ENCODE measurements around the gene IGSF3. TPM values are rescaled to one million over a fixed set of nuclear protein-coding genes. Genes with fewer than 3 reads are reported as not detected.
A peak's percentile ranks its signal among the peaks of the same experiment; 100 is the strongest.

Gene IGSF3
- total and polyA plus RNA-seq, 7 experiments from 2014 or later: 0.04 to 0.63 (median 0.16) TPM; not detected in 3

- Histone ChIP-seq H3K27ac (ENCODE audit: low read depth, low read length) (no peak overlapping the region), H3K27me3 (ENCODE audit: control insufficient read depth in 2 of 2, insufficient read depth in 2 of 2, low read length in 2 of 2) (no peaks in the 10 kb centered on the region), H3K4me3 (ENCODE audit: low read length) (no peak overlapping the region), H3K4me1 (ENCODE audit: control insufficient read depth in 2 of 2, insufficient read depth in 2 of 2, low read length in 2 of 2) (peaks cover 0 to 12% of the 10 kb centered on the region in 2 donors), H3K9me3 (ENCODE audit: control insufficient read depth in 2 of 3, low read length in 3 of 3) (no peaks in the 10 kb centered on the region), H3K36me3 (ENCODE audit: control insufficient read depth in 2 of 3, insufficient read depth in 3 of 3, low read length in 3 of 3) (peaks cover 0 to 3% (median 0%) of the 10 kb centered on the region in 3 experiments)
- DNase-seq: peak in 1 of 9 donors; percentile 46
- intact Hi-C loops (cut with micrococcal nuclease): loop anchor here in 1 of 2 donors (1.0 to 5.0 kb wide), 3 partner anchors 22 to 34 kb away; partner anchors contain the start of gene CD58
- Mint-ChIP-seq H3K4me1 (peaks cover 3 to 55% (median 7%) of the 10 kb centered on the region in 7 donors), H3K36me3 (peaks cover 12 to 63% (median 27%) of the 10 kb centered on the region in 5 donors), H3K27ac (peak overlapping the region in 1 of 9 donors; percentile 56), H3K9me3 (no peaks in the 10 kb centered on the region), H3K4me3 (peak overlapping the region in 1 of 10 donors; percentile 3), H3K27me3 (no peaks in the 10 kb centered on the region)
- ChIA-PET POLR2A (interaction anchor here (1.1 kb wide), 1 partner anchor 34 kb away, joined by 3 read pairs; no protein-coding TSS in a partner anchor), CTCF (no interaction called here)
- ATAC-seq: peak; percentile 22
Observed at GRCh38 chr1:116538544-116538943, 129.0 kb downstream of the IGSF3 start.

DNA sequence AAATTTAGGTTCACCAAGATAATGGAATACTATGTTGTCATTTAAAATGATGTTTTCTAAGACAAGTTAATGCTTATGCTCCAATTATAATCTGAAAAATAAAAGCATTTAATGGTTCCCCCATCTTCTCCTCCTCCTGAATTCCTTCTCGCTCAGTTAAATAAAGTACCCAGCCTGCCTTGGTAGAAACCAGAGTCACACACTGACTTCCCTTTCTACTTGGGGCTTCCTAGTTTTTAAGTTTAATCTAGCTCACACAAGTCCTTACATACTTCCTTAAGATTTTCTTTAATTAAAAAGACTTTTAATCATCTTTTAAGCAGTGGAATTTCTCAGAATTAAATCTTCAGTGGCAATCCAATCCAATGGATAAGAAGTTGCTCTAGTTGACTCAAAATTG, 129.6 kb downstream of the IGSF3 start:
- ATAC-seq: no peak
- H3K4me3 ChIP-seq (ENCODE audit: low read length): no peak overlapping the region
- H3K27ac Mint-ChIP-seq: peak overlapping the region in 1 of 9 donors; percentile 56
- H3K36me3 ChIP-seq (ENCODE audit: control insufficient read depth in 2 of 3, insufficient read depth in 3 of 3, low read length in 3 of 3): peaks cover 0 to 3% (median 0%) of the 10 kb centered on the region in 3 experiments
- H3K4me3 Mint-ChIP-seq: no peak overlapping the region
- no peaks in the 10 kb centered on the region for H3K27me3 ChIP-seq (ENCODE audit: control insufficient read depth in 2 of 2, insufficient read depth in 2 of 2, low read length in 2 of 2)
- peaks cover 3 to 56% (median 7%) of the 10 kb centered on the region in 7 donors for H3K4me1 Mint-ChIP-seq
- no peak overlapping the region for H3K27ac ChIP-seq (ENCODE audit: low read depth, low read length)
- H3K4me1 ChIP-seq (ENCODE audit: control insufficient read depth in 2 of 2, insufficient read depth in 2 of 2, low read length in 2 of 2): peaks cover 0 to 12% of the 10 kb centered on the region in 2 donors
- no peak for DNase-seq
- no peaks in the 10 kb centered on the region for H3K9me3 ChIP-seq (ENCODE audit: control insufficient read depth in 2 of 3, low read length in 3 of 3)
- H3K36me3 Mint-ChIP-seq: peaks cover 11 to 64% (median 28%) of the 10 kb centered on the region in 5 donors
- intact Hi-C loops (cut with micrococcal nuclease): loop anchor here in 1 of 2 donors (1.0 to 5.0 kb wide), 3 partner anchors 21 to 34 kb away; partner anchors contain the start of gene CD58
- H3K27me3 Mint-ChIP-seq: no peaks in the 10 kb centered on the region
- POLR2A ChIA-PET: no interaction called here
- CTCF ChIA-PET: no interaction called here
- no peaks in the 10 kb centered on the region for H3K9me3 Mint-ChIP-seq

- no peak overlapping the region for H3K4me3 ChIP-seq (ENCODE audit: low read length)
- H3K27me3 Mint-ChIP-seq: no peaks in the 10 kb centered on the region
- intact Hi-C loops (cut with micrococcal nuclease): loop anchor here in 1 of 2 donors (5.0 kb wide), 1 partner anchor 35 kb away; the partner anchor contains the start of gene CD58
- peaks cover 3 to 51% (median 7%) of the 10 kb centered on the region in 7 donors for H3K4me1 Mint-ChIP-seq
- H3K4me3 Mint-ChIP-seq: no peak overlapping the region
- H3K27me3 ChIP-seq (ENCODE audit: control insufficient read depth in 2 of 2, insufficient read depth in 2 of 2, low read length in 2 of 2): no peaks in the 10 kb centered on the region
- ChIA-PET CTCF (no interaction called here), POLR2A (no interaction called here)
- peak; percentile 88 for ATAC-seq
- DNase-seq: no peak
- peaks cover 0 to 12% of the 10 kb centered on the region in 2 donors for H3K4me1 ChIP-seq (ENCODE audit: control insufficient read depth in 2 of 2, insufficient read depth in 2 of 2, low read length in 2 of 2)
- H3K36me3 Mint-ChIP-seq: peaks cover 4 to 59% (median 22%) of the 10 kb centered on the region in 5 donors
- H3K27ac Mint-ChIP-seq: no peak overlapping the region
- peaks cover 0 to 3% (median 0%) of the 10 kb centered on the region in 3 experiments for H3K36me3 ChIP-seq (ENCODE audit: control insufficient read depth in 2 of 3, insufficient read depth in 3 of 3, low read length in 3 of 3)
- no peak overlapping the region for H3K27ac ChIP-seq (ENCODE audit: low read depth, low read length)
- no peaks in the 10 kb centered on the region for H3K9me3 Mint-ChIP-seq
- no peaks in the 10 kb centered on the region for H3K9me3 ChIP-seq (ENCODE audit: control insufficient read depth in 2 of 3, low read length in 3 of 3)
Observed at GRCh38 chr1:116537040-116537831, 130.3 kb downstream of the IGSF3 start.

DNA sequence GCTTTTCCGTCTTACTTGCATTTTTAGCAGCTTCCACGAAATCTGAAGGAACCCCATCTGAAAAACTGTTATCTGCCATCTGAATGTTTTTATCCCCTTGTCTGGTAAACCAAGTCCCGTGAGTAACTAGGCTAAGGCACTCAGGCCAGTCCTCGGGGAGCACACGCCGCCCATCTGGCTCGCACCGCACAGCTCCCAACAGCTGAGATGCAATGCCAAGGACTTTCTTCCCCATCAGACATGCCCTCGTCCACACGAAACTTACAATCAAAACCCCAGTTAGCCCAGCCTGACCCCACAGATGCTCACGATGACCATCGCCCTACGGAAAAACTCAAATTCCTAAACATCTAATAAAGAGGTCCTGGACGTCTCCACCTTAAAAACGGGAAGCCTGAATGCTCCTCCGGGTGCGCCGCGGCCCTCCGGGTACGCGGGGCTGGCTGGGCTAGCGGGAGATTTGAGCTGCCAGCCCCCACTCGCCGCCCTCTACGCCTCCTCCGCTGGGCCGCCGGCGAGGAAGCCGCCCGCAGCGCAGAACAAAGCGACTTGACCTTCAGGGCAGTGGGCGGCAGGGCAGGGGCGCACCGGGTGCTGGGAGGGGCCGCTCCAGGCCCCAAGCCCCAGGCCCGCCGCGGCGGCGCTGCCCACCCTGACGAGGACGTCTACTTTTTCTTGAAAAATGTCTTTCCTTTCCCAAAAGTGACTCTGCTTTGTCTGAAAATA, 133.4 kb downstream of the IGSF3 start:
- H3K27me3 ChIP-seq (ENCODE audit: control insufficient read depth in 2 of 2, insufficient read depth in 2 of 2, low read length in 2 of 2): no peaks in the 10 kb centered on the region
- DNase-seq (no peak), ATAC-seq (no peak)
- Mint-ChIP-seq H3K27me3 (no peaks in the 10 kb centered on the region), H3K4me1 (peaks cover 0 to 33% (median 0%) of the 10 kb centered on the region in 7 donors), H3K27ac (no peak overlapping the region), H3K4me3 (no peak overlapping the region), H3K9me3 (no peaks in the 10 kb centered on the region), H3K36me3 (peaks cover 3 to 54% (median 16%) of the 10 kb centered on the region in 5 donors)
- no peaks in the 10 kb centered on the region for H3K9me3 ChIP-seq (ENCODE audit: control insufficient read depth in 2 of 3, low read length in 3 of 3)
- no peak overlapping the region for H3K27ac ChIP-seq (ENCODE audit: low read depth, low read length)
- H3K36me3 ChIP-seq (ENCODE audit: control insufficient read depth in 2 of 3, insufficient read depth in 3 of 3, low read length in 3 of 3): peaks cover 0 to 3% (median 0%) of the 10 kb centered on the region in 3 experiments
- H3K4me3 ChIP-seq (ENCODE audit: low read length): no peak overlapping the region
- intact Hi-C loops (cut with micrococcal nuclease): no loop called here
- ChIA-PET POLR2A (no interaction called here), CTCF (no interaction called here)
- H3K4me1 ChIP-seq (ENCODE audit: control insufficient read depth in 2 of 2, insufficient read depth in 2 of 2, low read length in 2 of 2): no peaks in the 10 kb centered on the region

GRCh38 chr1:116533429-116533820, 134.1 kb downstream of the IGSF3 start:
- no peaks in the 10 kb centered on the region for H3K9me3 ChIP-seq (ENCODE audit: control insufficient read depth in 2 of 3, low read length in 3 of 3)
- Mint-ChIP-seq H3K27me3 (no peaks in the 10 kb centered on the region), H3K36me3 (peaks cover 3 to 54% (median 19%) of the 10 kb centered on the region in 5 donors), H3K4me1 (peaks cover 0 to 28% (median 0%) of the 10 kb centered on the region in 7 donors), H3K9me3 (peaks cover 0 to 4% (median 0%) of the 10 kb centered on the region in 11 donors), H3K27ac (no peak overlapping the region), H3K4me3 (no peak overlapping the region)
- DNase-seq (no peak), ATAC-seq (no peak)
- intact Hi-C loops (cut with micrococcal nuclease): no loop called here
- no peak overlapping the region for H3K4me3 ChIP-seq (ENCODE audit: low read length)
- no peaks in the 10 kb centered on the region for H3K36me3 ChIP-seq (ENCODE audit: control insufficient read depth in 2 of 3, insufficient read depth in 3 of 3, low read length in 3 of 3)
- CTCF ChIA-PET: no interaction called here
- POLR2A ChIA-PET: no interaction called here
- H3K27me3 ChIP-seq (ENCODE audit: control insufficient read depth in 2 of 2, insufficient read depth in 2 of 2, low read length in 2 of 2): no peaks in the 10 kb centered on the region
- no peaks in the 10 kb centered on the region for H3K4me1 ChIP-seq (ENCODE audit: control insufficient read depth in 2 of 2, insufficient read depth in 2 of 2, low read length in 2 of 2)
- no peak overlapping the region for H3K27ac ChIP-seq (ENCODE audit: low read depth, low read length)

GRCh38 chr1:116532671-116533428, 134.7 kb downstream of the IGSF3 start:
- Histone ChIP-seq H3K9me3 (ENCODE audit: control insufficient read depth in 2 of 3, low read length in 3 of 3) (no peaks in the 10 kb centered on the region), H3K27me3 (ENCODE audit: control insufficient read depth in 2 of 2, insufficient read depth in 2 of 2, low read length in 2 of 2) (no peaks in the 10 kb centered on the region), H3K27ac (ENCODE audit: low read depth, low read length) (no peak overlapping the region), H3K4me1 (ENCODE audit: control insufficient read depth in 2 of 2, insufficient read depth in 2 of 2, low read length in 2 of 2) (no peaks in the 10 kb centered on the region), H3K36me3 (ENCODE audit: control insufficient read depth in 2 of 3, insufficient read depth in 3 of 3, low read length in 3 of 3) (no peaks in the 10 kb centered on the region), H3K4me3 (ENCODE audit: low read length) (no peak overlapping the region)
- CTCF ChIA-PET: no interaction called here
- Mint-ChIP-seq H3K36me3 (peaks cover 3 to 58% (median 22%) of the 10 kb centered on the region in 5 donors), H3K4me3 (no peak overlapping the region), H3K4me1 (peaks cover 0 to 22% (median 0%) of the 10 kb centered on the region in 7 donors), H3K27ac (peak overlapping the region in 1 of 9 donors; percentile 16), H3K9me3 (peaks cover 0 to 6% (median 0%) of the 10 kb centered on the region in 11 donors), H3K27me3 (no peaks in the 10 kb centered on the region)
- intact Hi-C loops (cut with micrococcal nuclease): no loop called here
- POLR2A ChIA-PET: interaction anchor here (0.8 kb wide), 1 partner anchor 1885 kb away, joined by 3 read pairs; no protein-coding TSS in a partner anchor
- ATAC-seq (no peak), DNase-seq (no peak)
